ENCODE data around the gene CD99. TPM values are rescaled to one million over a fixed set of nuclear protein-coding genes. Genes with fewer than 3 reads are reported as not detected.

CD99 gene
- total RNA-seq, 1 donor from 2014 or later: 226 TPM

GRCh38 chrX:2684256-2684655, 6.8 kb upstream of the CD99 start:
- no peak overlapping the region for H3K4me3 ChIP-seq (ENCODE audit: low read depth, low read length)
- TF ChIP-seq, protein P1, sequence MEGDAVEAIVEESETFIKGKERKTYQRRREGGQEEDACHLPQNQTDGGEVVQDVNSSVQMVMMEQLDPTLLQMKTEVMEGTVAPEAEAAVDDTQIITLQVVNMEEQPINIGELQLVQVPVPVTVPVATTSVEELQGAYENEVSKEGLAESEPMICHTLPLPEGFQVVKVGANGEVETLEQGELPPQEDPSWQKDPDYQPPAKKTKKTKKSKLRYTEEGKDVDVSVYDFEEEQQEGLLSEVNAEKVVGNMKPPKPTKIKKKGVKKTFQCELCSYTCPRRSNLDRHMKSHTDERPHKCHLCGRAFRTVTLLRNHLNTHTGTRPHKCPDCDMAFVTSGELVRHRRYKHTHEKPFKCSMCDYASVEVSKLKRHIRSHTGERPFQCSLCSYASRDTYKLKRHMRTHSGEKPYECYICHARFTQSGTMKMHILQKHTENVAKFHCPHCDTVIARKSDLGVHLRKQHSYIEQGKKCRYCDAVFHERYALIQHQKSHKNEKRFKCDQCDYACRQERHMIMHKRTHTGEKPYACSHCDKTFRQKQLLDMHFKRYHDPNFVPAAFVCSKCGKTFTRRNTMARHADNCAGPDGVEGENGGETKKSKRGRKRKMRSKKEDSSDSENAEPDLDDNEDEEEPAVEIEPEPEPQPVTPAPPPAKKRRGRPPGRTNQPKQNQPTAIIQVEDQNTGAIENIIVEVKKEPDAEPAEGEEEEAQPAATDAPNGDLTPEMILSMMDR (conservative IDR thresholded peaks at IDR 0.05; ENCODE audit: low read depth, low read length): no peak
- DNase-seq (ENCODE audit: low read depth): no peak

- TF ChIP-seq, protein P1 (conservative IDR thresholded peaks at IDR 0.05; ENCODE audit: low read depth, low read length): no peak
- no peak overlapping the region for H3K4me3 ChIP-seq (ENCODE audit: low read depth, low read length)
- no peak for DNase-seq (ENCODE audit: low read depth)
These were observed 5.2 kb upstream of the CD99 start for GRCh38 chrX:2685886-2686285.

DNA sequence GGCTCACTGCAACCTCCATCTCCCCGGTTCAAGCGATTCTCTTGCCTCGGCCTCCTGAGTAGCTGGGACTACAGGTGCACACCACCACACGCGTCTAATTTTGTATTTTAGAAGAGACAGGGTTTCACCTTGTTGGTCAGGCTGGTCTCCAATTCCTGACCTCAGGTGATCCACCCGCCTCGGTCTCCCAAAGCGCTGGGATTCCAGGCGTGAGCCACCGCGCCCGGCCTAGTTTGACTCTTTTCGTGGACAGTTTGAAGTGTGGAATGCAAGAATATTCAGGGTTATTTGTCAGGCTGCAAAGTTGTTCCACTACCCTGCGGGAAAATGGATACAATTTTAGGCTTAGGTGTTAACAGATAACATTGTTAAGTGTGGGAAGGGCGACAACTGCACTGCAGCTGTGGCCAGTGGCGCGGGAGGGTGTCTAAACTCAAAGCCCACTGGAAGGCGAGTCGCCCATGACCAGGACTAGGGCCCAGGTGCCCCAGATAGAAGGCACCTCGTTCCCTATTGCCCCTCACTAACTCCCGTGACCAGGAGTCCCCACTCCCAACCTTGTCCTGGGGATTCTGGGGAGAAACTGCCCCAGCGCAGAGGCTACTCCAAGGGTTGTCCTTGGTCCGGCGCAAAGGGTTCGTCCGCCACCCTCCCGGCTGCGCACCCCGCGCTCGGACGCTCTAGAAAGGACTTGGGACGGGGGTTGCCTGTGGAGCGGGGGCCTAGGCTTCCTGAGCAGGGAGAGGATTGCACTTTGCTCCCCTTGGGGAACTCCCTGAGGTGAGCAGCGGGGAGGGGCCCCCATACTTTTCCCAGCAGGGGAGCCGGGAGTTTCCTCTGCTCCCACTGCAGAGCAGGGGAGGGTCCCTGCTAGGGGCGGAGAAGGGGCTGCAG, 1.1 kb upstream of the CD99 start:
- TF ChIP-seq, protein P1 (conservative IDR thresholded peaks at IDR 0.05; ENCODE audit: low read depth, low read length): no peak
- DNase-seq (ENCODE audit: low read depth): no peak
- peak overlapping the region; percentile 85 for H3K4me3 ChIP-seq (ENCODE audit: low read depth, low read length)

- TF ChIP-seq, protein P1 (conservative IDR thresholded peaks at IDR 0.05; ENCODE audit: low read depth, low read length): no peak
- DNase-seq (ENCODE audit: low read depth): no peak
- peak overlapping the region; percentile 85 for H3K4me3 ChIP-seq (ENCODE audit: low read depth, low read length)
These were observed 587 bp downstream of the CD99 start for GRCh38 chrX:2691543-2692220.

DNA sequence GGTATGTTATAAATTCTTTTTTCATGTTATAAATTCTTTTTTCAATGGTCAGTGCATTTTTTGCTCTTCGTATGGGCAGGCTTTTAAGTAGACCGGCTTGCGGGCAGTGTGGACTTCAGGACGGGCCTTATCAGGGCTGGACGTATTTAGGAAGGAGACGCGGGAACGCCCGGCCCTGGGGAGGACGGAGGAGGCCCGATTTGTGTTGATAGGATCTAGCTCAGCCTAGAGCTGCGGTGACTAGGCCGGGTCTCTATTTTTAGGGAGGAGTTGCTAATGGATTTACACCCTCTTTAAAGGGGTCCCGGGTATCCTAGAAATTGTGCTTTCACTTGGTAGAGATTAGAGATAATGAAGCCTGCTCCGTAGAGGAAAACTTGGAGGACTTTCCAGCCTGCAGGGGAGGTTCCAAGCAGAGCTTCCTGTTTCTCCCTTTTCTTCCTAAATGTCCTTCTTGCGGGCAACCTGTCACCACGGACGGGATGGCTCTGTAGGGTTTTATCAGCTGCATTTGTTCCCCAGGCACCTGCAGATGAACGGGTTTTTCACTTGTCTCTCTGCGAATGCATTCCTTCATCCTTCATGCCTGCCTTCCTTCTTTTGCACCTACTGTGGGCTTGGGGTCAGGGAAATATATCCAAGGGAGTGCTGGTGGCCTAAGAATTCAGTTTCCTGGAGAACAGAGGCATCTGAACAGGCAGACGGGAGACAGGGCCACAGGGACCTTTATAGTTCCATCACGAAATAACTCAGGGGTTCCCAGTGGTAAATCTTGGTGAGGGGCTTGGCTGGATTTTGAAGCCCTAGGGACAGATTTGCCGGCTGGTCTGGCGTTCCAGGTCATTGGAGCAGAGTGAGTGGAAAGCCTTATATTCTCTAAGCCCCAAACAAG, 1.4 kb downstream of the CD99 start:
- DNase-seq (ENCODE audit: low read depth): no peak
- TF ChIP-seq, protein P1 (conservative IDR thresholded peaks at IDR 0.05; ENCODE audit: low read depth, low read length): no peak
- H3K4me3 ChIP-seq (ENCODE audit: low read depth, low read length): peak overlapping the region; percentile 85

GRCh38 chrX:2693113-2694002, 2.3 kb downstream of the CD99 start:
- DNase-seq (ENCODE audit: low read depth): no peak
- TF ChIP-seq, protein P1 (conservative IDR thresholded peaks at IDR 0.05; ENCODE audit: low read depth, low read length): no peak
- peak overlapping the region; percentile 85 for H3K4me3 ChIP-seq (ENCODE audit: low read depth, low read length)

Data from epithelial cell of proximal tubule (primary cell).